ENCODE measurements around the gene TBC1D22B.

DNA sequence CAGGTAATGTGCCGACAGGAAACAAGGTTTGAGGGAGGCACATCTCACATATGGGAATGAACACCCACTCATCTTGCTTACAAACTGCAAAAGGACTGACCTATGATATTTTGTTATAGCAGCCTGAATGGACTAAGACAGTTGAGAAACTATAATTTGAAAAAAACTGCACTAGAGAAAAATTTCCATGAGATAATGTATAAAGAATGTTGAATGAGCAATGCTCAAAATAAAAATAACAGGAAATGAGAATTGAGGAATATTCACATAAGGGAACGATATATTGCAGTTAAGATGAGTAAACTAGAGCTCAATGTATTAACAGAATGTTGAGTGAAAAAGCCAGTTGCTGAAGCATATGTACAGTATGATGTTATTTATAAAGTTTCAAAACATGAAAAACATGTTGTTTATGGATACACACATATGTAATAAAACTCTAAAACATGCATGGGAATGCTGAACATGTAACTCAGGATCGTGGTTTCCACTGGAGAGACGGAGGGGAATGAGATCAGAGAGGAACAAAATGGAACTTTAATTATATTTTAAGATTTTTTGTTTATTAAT lies 6.3 kb upstream of the TBC1D22B start:
- TF ChIP-seq, protein P1, sequence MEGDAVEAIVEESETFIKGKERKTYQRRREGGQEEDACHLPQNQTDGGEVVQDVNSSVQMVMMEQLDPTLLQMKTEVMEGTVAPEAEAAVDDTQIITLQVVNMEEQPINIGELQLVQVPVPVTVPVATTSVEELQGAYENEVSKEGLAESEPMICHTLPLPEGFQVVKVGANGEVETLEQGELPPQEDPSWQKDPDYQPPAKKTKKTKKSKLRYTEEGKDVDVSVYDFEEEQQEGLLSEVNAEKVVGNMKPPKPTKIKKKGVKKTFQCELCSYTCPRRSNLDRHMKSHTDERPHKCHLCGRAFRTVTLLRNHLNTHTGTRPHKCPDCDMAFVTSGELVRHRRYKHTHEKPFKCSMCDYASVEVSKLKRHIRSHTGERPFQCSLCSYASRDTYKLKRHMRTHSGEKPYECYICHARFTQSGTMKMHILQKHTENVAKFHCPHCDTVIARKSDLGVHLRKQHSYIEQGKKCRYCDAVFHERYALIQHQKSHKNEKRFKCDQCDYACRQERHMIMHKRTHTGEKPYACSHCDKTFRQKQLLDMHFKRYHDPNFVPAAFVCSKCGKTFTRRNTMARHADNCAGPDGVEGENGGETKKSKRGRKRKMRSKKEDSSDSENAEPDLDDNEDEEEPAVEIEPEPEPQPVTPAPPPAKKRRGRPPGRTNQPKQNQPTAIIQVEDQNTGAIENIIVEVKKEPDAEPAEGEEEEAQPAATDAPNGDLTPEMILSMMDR (IDR thresholded peaks at IDR 0.05; ENCODE audit: low read depth, low read length, poor library complexity, severe bottlenecking) = no peak
- no peak for TF ChIP-seq EZH2phosphoT487 (IDR thresholded peaks at IDR 0.05; ENCODE audit: borderline replicate concordance, low read length)

Measured in DOHH2 (cell line).